ENCODE measurements around the gene ANXA7.

The ANXA7 gene

GRCh38 chr10:73439055-73439454 lies 25.2 kb upstream of the ANXA7 start:
- TF ChIP-seq EZH2phosphoT487 (IDR thresholded peaks at IDR 0.05; ENCODE audit: borderline replicate concordance) (no peak), CTCF (conservative IDR thresholded peaks at IDR 0.05; ENCODE audit: low read length) (no peak)
- H3K27me3 ChIP-seq (ENCODE audit: insufficient read depth, low read length, poor library complexity, severe bottlenecking): no peaks in the 10 kb centered on the region
- no peak overlapping the region for H3K4me3 ChIP-seq (ENCODE audit: low read length, poor library complexity, severe bottlenecking)
- no peaks in the 10 kb centered on the region for H3K79me2 ChIP-seq (ENCODE audit: insufficient read depth, low read length)
- H4K20me1 ChIP-seq (ENCODE audit: insufficient read depth, low read length, poor library complexity, severe bottlenecking): no peaks in the 10 kb centered on the region
- H3F3A ChIP-seq (ENCODE audit: low read depth): no peaks in the 10 kb centered on the region
- peaks cover 1% of the 10 kb centered on the region for H3K4me1 ChIP-seq (ENCODE audit: insufficient read depth, low read length, poor library complexity, severe bottlenecking)
- H3K4me2 ChIP-seq (ENCODE audit: low read depth, low read length, poor library complexity, severe bottlenecking): no peak overlapping the region
- peaks cover 7% of the 10 kb centered on the region; the same call in 1 of the 2 replicates for H3K36me3 ChIP-seq (ENCODE audit: insufficient read depth, low read length)
- H3K9me2 ChIP-seq (replicated peaks; ENCODE audit: low read depth, low read length): no peaks in the 10 kb centered on the region
- H3K9me3 ChIP-seq (ENCODE audit: insufficient read depth, low read depth, low read length): no peaks in the 10 kb centered on the region
- no peak overlapping the region for H3K9ac ChIP-seq (ENCODE audit: low read depth, low read length, poor library complexity, severe bottlenecking)
- no peak overlapping the region for H2AFZ ChIP-seq (ENCODE audit: low read length)

- Histone ChIP-seq H3K4me1 (ENCODE audit: insufficient read depth, low read length, poor library complexity, severe bottlenecking) (peaks cover 17% of the 10 kb centered on the region), H3K4me2 (ENCODE audit: low read depth, low read length, poor library complexity, severe bottlenecking) (peak within 1 kb of the TSS; percentile 61), H3K27me3 (ENCODE audit: insufficient read depth, low read length, poor library complexity, severe bottlenecking) (no peaks in the 10 kb centered on the region), H4K20me1 (ENCODE audit: insufficient read depth, low read length, poor library complexity, severe bottlenecking) (no peaks in the 10 kb centered on the region), H3F3A (ENCODE audit: low read depth) (no peaks in the 10 kb centered on the region), H3K36me3 (ENCODE audit: insufficient read depth, low read length) (peaks cover 7% of the 10 kb centered on the region; the same call in 1 of the 2 replicates), H3K9me2 (replicated peaks; ENCODE audit: low read depth, low read length) (no peaks in the 10 kb centered on the region), H3K4me3 (ENCODE audit: low read length, poor library complexity, severe bottlenecking) (peak within 1 kb of the TSS; percentile 19), H3K9ac (ENCODE audit: low read depth, low read length, poor library complexity, severe bottlenecking) (peak within 1 kb of the TSS; percentile 51), H3K79me2 (ENCODE audit: insufficient read depth, low read length) (no peaks in the 10 kb centered on the region), H2AFZ (ENCODE audit: low read length) (peak within 1 kb of the TSS; percentile 50; the same call in 1 of the 2 replicates), H3K9me3 (ENCODE audit: insufficient read depth, low read depth, low read length) (no peaks in the 10 kb centered on the region)
- TF ChIP-seq EZH2phosphoT487 (IDR thresholded peaks at IDR 0.05; ENCODE audit: borderline replicate concordance): no peak
- TF ChIP-seq CTCF (conservative IDR thresholded peaks at IDR 0.05; ENCODE audit: low read length): no peak
These were observed 19.6 kb upstream of the ANXA7 start, which contains the start of gene MSS51 for GRCh38 chr10:73433538-73433867. Gene MSS51 (minus strand): TSS chr10:73433561. CDS start chr10:73428284, 5,277 bp downstream.

- H3K79me2 ChIP-seq (ENCODE audit: insufficient read depth, low read length): no peaks in the 10 kb centered on the region
- H3K36me3 ChIP-seq (ENCODE audit: insufficient read depth, low read length): peaks cover 3% of the 10 kb centered on the region; the same call in 1 of the 2 replicates
- H2AFZ ChIP-seq (ENCODE audit: low read length): no peak overlapping the region
- no peaks in the 10 kb centered on the region for H3K9me3 ChIP-seq (ENCODE audit: insufficient read depth, low read depth, low read length)
- no peaks in the 10 kb centered on the region for H3K27me3 ChIP-seq (ENCODE audit: insufficient read depth, low read length, poor library complexity, severe bottlenecking)
- TF ChIP-seq CTCF (conservative IDR thresholded peaks at IDR 0.05; ENCODE audit: low read length): no peak
- no peak for TF ChIP-seq EZH2phosphoT487 (IDR thresholded peaks at IDR 0.05; ENCODE audit: borderline replicate concordance)
- H3K4me1 ChIP-seq (ENCODE audit: insufficient read depth, low read length, poor library complexity, severe bottlenecking): peaks cover 17% of the 10 kb centered on the region
- peak overlapping the region; percentile 40 for H3K9ac ChIP-seq (ENCODE audit: low read depth, low read length, poor library complexity, severe bottlenecking)
- no peaks in the 10 kb centered on the region for H3K9me2 ChIP-seq (replicated peaks; ENCODE audit: low read depth, low read length)
- peak overlapping the region; percentile 61 for H3K4me2 ChIP-seq (ENCODE audit: low read depth, low read length, poor library complexity, severe bottlenecking)
- no peaks in the 10 kb centered on the region for H3F3A ChIP-seq (ENCODE audit: low read depth)
- no peaks in the 10 kb centered on the region for H4K20me1 ChIP-seq (ENCODE audit: insufficient read depth, low read length, poor library complexity, severe bottlenecking)
- H3K4me3 ChIP-seq (ENCODE audit: low read length, poor library complexity, severe bottlenecking): peak overlapping the region; percentile 16
These were observed 19.0 kb upstream of the ANXA7 start for GRCh38 chr10:73432646-73433537.

Data from Loucy (cell line).